Cardiac fibroblast (primary cell): ENCODE data around the gene FGGY.
A peak's percentile ranks its signal among the peaks of the same experiment; 100 is the strongest.
"Not testable (repeated sequence)": the region's sequence is repeated elsewhere in the genome, so short reads cannot be mapped to it uniquely, and the experiment has no call there.

ENCODE experiments used
- DNase-seq, 2 donors: peaks; one replicate each; pipeline versions ENCODE4 v3.0.0 to v3.0.0-alpha.2; 2010; ENCODE audit warnings: low read depth in 2 of 2
- H3K4me3 ChIP-seq, 2 donors: replicated peaks in 1 of 2; 1 replicate in 1 of 2; 2 replicates in 1 of 2; pipeline ENCODE4 v1.5.1; 2011; ENCODE audit warnings: low read depth in 2 of 2, low read length in 2 of 2, mild to moderate bottlenecking in 2 of 2, moderate library complexity in 1 of 2
- TF ChIP-seq, protein P1 (sequence below): IDR thresholded peaks from one replicate; pipeline ENCODE4 v1.5.1; 2011; ENCODE audit warnings: low read depth, mild to moderate bottlenecking, low read length, inconsistent platforms

The FGGY gene

DNA sequence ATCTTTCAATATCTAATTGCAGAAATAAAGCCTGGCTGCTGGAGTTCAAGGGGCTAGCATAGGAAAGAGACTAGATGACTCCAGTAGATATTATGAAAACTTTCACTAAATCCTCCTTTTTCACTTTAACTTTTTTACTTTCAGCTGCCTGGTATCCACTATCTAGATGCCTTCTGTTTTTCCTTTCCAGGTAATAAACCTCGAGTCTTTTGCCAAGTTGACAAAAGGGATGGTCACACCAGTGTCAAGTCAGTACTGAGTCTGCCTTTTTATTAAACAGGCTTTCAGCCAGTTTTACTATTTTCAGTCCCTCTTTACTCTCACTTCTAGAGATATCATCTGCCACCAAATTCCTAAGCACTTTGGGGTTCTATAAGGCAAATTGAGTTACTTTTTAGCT, 195.6 kb downstream of the FGGY start:
- TF ChIP-seq, protein P1, sequence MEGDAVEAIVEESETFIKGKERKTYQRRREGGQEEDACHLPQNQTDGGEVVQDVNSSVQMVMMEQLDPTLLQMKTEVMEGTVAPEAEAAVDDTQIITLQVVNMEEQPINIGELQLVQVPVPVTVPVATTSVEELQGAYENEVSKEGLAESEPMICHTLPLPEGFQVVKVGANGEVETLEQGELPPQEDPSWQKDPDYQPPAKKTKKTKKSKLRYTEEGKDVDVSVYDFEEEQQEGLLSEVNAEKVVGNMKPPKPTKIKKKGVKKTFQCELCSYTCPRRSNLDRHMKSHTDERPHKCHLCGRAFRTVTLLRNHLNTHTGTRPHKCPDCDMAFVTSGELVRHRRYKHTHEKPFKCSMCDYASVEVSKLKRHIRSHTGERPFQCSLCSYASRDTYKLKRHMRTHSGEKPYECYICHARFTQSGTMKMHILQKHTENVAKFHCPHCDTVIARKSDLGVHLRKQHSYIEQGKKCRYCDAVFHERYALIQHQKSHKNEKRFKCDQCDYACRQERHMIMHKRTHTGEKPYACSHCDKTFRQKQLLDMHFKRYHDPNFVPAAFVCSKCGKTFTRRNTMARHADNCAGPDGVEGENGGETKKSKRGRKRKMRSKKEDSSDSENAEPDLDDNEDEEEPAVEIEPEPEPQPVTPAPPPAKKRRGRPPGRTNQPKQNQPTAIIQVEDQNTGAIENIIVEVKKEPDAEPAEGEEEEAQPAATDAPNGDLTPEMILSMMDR = no peak
- H3K4me3 ChIP-seq = no peak overlapping the region
- no peak for DNase-seq

DNA sequence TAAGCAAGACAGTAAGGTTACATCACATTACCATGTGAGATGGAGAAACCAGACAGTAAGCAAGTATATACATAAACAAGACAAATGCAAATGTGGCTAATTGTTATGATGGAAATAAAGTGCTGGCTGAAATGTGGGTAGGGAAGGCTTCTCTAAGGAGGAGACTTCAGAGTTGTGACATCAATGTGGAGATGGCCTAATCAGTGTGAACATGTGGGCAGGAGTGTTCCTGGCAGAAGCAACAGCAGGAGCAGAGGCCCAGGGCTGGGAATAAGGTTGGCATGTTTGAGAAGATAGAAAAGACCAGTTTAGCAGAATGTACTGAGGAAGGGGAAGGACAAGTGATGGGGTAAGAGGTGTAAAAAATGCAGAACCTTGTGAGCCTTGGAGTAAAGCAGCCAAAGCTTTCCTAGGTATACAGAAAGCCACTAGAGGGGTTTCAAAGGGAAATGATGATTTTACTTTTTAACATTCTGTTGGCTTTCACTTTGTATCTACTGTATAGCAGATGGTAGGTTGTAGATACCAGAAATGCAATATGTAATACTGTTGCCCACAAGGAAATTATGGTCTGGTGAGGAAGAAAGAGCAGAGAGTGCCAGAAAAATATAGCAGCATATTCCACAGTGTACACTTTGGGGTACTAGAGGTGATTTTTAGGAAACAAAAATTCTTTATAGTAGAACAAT, 197.4 kb downstream of the FGGY start:
- TF ChIP-seq, protein P1 = no peak

DNA sequence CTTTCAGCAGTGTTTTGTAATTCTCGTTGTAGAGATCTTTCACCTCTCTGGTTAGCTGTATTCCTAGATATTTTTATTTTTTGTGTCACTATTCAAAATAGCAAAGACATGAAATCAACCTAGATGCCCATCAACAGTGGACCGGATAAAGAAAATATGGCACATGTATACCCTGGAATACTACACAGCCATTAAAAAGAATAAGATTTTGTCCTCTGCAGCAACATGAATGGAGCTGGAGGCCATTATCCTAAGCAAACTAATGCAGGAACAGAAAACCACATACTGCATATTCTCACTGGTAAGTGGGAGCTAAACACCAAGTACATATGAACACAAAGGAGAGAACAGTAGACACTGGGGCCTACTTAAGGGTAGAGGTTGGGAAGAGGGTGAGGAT, 199.3 kb downstream of the FGGY start:
- not testable (repeated sequence) for H3K4me3 ChIP-seq, DNase-seq

More for the DNA sequence above, 197.4 kb downstream of the FGGY start:
- DNase-seq = peak in 1 of 2 donors; percentile 67
- H3K4me3 ChIP-seq = no peak overlapping the region

DNA sequence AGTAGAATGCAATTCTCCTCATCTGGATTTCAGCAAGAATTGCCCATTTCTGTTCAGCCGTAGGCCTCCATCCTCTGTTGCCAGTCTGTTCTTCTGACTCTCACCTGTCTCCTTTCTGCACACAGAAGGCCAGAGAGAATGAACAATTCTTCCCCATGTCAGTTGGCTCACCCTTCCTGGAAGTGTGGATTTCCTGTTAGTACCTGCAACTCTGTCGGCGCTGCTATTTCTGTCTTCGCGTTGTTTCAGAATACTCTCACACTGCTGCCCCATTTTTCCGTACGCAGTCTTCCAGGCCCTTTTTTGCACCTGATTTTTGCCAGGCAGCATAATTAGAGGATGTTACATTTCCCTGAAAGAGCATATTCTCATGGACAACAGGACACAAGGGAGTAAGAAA, 200.7 kb downstream of the FGGY start:
- TF ChIP-seq, protein P1 = no peak
- no peak overlapping the region for H3K4me3 ChIP-seq
- no peak for DNase-seq

DNA sequence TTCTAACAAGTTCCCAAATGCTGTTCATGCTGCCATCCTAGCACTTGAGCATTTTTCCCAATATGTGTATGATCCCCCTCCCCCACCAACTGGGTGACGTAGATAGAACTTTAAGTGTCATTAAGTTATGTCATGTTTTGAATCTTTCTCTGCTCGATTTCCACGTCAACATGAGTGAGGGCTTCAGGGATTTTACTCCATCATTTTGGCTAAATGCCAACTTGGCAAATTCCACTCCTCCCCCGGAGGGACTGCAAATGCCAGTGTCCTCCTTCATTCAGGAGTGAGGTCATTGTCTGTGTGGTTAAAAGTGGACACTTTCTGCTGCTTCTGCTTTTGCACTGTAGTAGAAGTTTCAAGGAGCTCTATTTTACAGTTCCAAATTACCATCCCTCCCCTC, 201.7 kb downstream of the FGGY start:
- TF ChIP-seq, protein P1 = no peak

DNA sequence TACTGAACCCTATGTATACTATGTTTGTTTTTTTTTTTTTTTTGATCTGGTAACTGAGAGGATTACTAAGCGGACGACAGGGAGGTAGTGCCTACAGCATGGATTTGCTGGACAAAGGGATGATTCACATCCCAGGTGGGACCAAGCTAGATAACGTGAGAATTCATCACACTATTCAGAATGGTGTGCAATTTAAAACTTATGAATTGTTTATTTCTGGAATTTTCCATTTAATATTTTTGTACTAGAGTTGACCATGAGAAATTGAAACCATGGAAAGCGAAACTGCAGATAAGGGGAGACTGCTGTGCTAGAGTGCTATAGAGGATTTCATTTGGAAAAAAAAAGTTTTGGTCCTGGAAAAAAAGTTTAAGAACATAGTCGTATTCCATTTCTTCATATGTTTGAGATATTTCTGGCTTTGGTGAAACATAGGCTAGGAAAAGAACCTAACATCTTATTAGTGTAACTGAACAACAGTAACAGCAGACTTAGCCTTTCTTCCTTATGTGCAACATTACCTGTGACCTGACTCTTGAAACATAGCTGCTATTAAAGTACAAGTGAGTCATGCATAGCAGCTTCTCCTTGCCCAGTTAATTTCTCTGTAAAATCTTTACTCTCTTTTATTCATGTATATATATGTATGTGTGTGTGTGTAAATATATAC, 202.5 kb downstream of the FGGY start:
- TF ChIP-seq, protein P1 = no peak
- DNase-seq = peak in 1 of 2 donors; percentile 58
- no peak overlapping the region for H3K4me3 ChIP-seq

More for the DNA sequence above, 201.7 kb downstream of the FGGY start:
- DNase-seq = peak; percentile 50 to 71
- no peak overlapping the region for H3K4me3 ChIP-seq

DNA sequence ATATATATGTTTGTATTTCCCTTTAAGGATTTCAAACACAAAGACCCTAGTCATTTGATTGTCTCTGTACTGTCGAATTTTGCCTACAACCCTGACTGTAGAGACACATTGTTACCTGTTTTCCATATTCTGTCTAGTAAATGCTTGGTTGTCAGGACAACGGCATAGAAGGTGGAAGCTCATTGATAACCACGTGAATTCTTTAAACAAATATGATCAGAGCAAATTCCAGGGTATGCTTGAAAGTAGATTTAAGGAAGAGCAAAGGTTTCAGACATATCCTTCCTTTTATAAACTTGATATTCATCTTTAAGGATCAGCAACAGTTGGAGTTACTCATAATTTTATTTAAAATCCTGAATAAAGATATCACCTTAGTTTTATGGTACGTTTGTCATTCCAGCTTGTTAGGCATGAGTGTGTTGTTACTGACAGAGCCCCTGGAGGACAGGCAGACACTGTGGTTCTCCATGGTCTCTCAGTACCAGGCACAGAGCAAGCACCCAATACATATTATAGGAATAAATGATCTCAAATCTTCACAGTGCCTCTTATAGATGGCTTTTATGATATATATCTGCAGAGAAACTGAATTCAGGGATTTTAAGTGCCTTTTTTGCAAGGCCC, 203.2 kb downstream of the FGGY start:
- DNase-seq = no peak
- no peak overlapping the region for H3K4me3 ChIP-seq
- TF ChIP-seq, protein P1 = no peak
